Testis (tissue), 3 donors: ENCODE measurements around the gene FAM221B. TPM values are rescaled to one million over a fixed set of nuclear protein-coding genes. Genes with fewer than 3 reads are reported as not detected.

Experiments used
- DNase-seq: peaks from one replicate; pipeline ENCODE4 v3.0.0-alpha.2; 2019
- H3K27ac ChIP-seq, 2 donors: fragments of 200-600 bp; sonication (generic); one replicate each; pipeline ENCODE4 v1.5.1; 2019
- H3K27me3 ChIP-seq: fragments of 200-600 bp; sonication (generic); one replicate; pipeline ENCODE4 v1.5.1; 2019
- H3K36me3 ChIP-seq: fragments of 200-600 bp; sonication (generic); one replicate; pipeline ENCODE4 v1.5.1; 2017; ENCODE audit warnings: low read depth; ENCODE audit errors: missing control alignments
- H3K4me1 ChIP-seq: fragments of 200-600 bp; sonication (generic); one replicate; pipeline ENCODE4 v1.5.1; 2019
- H3K4me3 ChIP-seq, 2 donors: fragments of 200-600 bp; sonication (generic); one replicate each; pipeline ENCODE4 v1.5.1; 2017 to 2019
- H3K9me3 ChIP-seq: fragments of 200-600 bp; sonication (generic); one replicate; pipeline ENCODE4 v1.5.1; 2017
- POLR2A ChIP-seq: fragments of 450-650 bp; IDR thresholded peaks from one replicate; pipeline ENCODE4 v1.6.1; 2017; ENCODE audit warnings: antibody characterized with exemption, mild to moderate bottlenecking, moderate library complexity
- WGBS, 2 donors: methylation state at CpG; one replicate each; pipeline ENCODE4 v1.1.5; 2018; 5-methylcytosine and 5-hydroxymethylcytosine counted together
- intact Hi-C: fragments of 100-400 bp; cut with DNase I; formaldehyde crosslinking; loops from one replicate; pipeline ENCODE4 v1.15.1; 2023; ENCODE audit warnings: low total_unique reads
- polyA plus RNA-seq: library from polyadenylated mRNA; stranded (reverse); fragments of 350-450 nt; fragmentation: Illumina TruSeq; extraction: RNeasy Lipid Tissue Mini Kit (QIAGEN cat#74804); gene quantifications from one replicate; pipeline ENCODE4 v1.2.3, GENCODE V29; 2014; ENCODE audit warnings: low read depth, low replicate concordance; ENCODE audit not compliant: insufficient read depth
- total RNA-seq, 2 donors: library from RNA; depleted of rRNA; stranded (reverse); fragments of >200 nt; gene quantifications; one replicate each; pipeline ENCODE4 v1.2.3, GENCODE V29; 2016
- TF ChIP-seq, protein P1 (sequence below), 3 experiments: fragments of 450-650 bp in 2 of 3; fragments of 200-600 bp in 1 of 3; sonication (generic) in 1 of 3; IDR thresholded peaks; one replicate each; pipeline ENCODE4 v1.5.1; 2016 to 2019; ENCODE audit warnings: antibody characterized with exemption in 3 of 3, mild to moderate bottlenecking in 2 of 3, moderate library complexity in 1 of 3

The FAM221B gene
- total and polyA plus RNA-seq, 3 donors from 2014 or later = 4.2 to 17.1 (median 7.2) TPM

DNA sequence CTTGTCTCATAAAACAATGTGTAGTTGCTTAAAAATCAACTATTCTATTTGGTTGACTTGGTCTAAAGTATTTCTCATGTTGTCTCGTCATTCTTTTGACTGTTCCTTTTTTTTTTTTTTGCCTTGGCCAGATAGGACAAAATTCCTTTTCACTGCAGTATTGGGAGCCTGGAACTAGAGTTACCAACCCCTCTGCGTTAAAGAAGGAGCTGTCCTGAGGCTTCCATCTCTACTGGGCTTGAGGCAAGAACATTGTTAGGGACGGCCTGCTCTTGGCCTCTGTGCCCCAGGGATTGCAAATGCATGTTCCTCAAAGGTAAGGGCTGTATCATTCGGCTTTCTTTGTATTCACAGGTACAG is 38.5 kb downstream of the FAM221B start:
- TF ChIP-seq POLR2A = no peak
- TF ChIP-seq, protein P1, sequence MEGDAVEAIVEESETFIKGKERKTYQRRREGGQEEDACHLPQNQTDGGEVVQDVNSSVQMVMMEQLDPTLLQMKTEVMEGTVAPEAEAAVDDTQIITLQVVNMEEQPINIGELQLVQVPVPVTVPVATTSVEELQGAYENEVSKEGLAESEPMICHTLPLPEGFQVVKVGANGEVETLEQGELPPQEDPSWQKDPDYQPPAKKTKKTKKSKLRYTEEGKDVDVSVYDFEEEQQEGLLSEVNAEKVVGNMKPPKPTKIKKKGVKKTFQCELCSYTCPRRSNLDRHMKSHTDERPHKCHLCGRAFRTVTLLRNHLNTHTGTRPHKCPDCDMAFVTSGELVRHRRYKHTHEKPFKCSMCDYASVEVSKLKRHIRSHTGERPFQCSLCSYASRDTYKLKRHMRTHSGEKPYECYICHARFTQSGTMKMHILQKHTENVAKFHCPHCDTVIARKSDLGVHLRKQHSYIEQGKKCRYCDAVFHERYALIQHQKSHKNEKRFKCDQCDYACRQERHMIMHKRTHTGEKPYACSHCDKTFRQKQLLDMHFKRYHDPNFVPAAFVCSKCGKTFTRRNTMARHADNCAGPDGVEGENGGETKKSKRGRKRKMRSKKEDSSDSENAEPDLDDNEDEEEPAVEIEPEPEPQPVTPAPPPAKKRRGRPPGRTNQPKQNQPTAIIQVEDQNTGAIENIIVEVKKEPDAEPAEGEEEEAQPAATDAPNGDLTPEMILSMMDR (IDR thresholded peaks at IDR 0.05) = no peak
- Histone ChIP-seq H3K27ac (no peak overlapping the region), H3K4me1 (peaks cover 26% of the 10 kb centered on the region), H3K4me3 (no peak overlapping the region), H3K36me3 (no peaks in the 10 kb centered on the region), H3K9me3 (no peaks in the 10 kb centered on the region), H3K27me3 (no peaks in the 10 kb centered on the region)
- intact Hi-C loops = no loop called here
- 10 to 15% methylated on average over 4 of the region's 4 CpGs for WGBS, 2 donors
- no peak for DNase-seq

DNA sequence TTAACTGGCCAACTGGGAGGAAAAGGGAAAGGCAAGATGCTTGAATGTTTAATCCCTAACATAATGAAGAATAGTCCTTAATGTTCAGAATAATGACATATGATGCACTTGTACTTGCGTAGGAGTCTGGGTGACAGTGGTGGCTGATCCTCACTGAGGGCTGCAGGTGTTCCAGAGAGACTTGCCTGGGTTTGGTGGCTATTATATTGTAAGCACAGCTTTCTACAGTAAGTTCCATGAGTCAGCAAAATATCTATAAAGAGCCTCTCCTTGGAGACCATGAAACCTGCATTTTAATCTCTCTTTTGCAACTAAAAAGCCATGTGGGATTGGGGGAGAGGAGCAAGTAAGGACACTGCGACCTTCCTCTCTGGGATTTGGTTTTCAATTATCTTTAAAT is 39.0 kb downstream of the FAM221B start:
- H3K4me1 ChIP-seq = peaks cover 26% of the 10 kb centered on the region
- DNase-seq = no peak
- no peaks in the 10 kb centered on the region for H3K27me3 ChIP-seq
- TF ChIP-seq, protein P1 (IDR thresholded peaks at IDR 0.05) = no peak
- no peak for TF ChIP-seq POLR2A
- intact Hi-C loops = no loop called here
- no peak overlapping the region for H3K27ac ChIP-seq
- WGBS, 2 donors = 56 to 67% methylated on average over 2 of the region's 2 CpGs
- H3K9me3 ChIP-seq = no peaks in the 10 kb centered on the region
- H3K36me3 ChIP-seq = no peaks in the 10 kb centered on the region
- H3K4me3 ChIP-seq = no peak overlapping the region

DNA sequence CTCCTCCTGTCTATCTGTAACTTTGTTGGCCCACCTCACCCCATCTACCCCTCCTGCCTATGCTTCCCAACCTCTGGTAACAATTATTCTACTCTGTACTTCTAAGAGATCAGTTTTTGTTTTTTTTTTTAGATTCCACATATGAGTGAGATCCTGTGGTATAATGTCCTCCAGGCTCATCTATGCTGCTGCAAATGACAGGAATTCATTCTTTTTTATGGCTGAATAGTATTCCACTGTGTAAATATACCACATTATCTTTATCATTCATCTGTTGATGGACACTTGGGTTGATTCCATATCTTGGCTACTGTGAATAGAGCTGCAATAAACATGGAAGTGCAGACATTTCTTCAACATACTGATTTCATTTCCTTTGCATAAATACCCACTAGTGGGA is 45.1 kb downstream of the FAM221B start:
- Histone ChIP-seq H3K27me3 (no peaks in the 10 kb centered on the region), H3K36me3 (no peaks in the 10 kb centered on the region), H3K4me3 (no peak overlapping the region), H3K27ac (no peak overlapping the region), H3K9me3 (no peaks in the 10 kb centered on the region), H3K4me1 (no peaks in the 10 kb centered on the region)
- no peak for DNase-seq
- intact Hi-C loops = no loop called here
- TF ChIP-seq, protein P1 (IDR thresholded peaks at IDR 0.05) = no peak
- TF ChIP-seq POLR2A = no peak

DNA sequence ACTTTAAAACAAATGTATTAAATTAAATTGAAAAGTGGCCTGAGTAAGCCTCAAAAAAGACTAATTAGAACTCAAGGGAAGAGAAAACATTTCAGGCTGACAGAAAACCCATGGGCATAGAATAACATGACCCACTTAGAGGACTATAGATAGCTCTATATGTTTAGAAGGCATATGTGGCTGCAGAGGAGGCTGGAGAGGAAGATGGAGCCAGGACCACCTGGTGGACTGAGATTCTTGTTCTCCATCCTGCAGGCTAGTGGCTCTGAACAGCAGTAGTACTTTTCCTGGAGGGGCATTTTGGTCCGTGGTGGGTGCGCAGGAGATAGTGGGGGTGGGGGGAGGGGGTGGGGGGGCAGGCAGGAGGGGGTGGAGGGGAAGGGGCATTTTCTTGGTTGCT is 47.5 kb downstream of the FAM221B start:
- Histone ChIP-seq H3K4me3 (no peak overlapping the region), H3K27me3 (no peaks in the 10 kb centered on the region), H3K4me1 (no peaks in the 10 kb centered on the region), H3K27ac (no peak overlapping the region), H3K36me3 (no peaks in the 10 kb centered on the region), H3K9me3 (no peaks in the 10 kb centered on the region)
- 67 to 80% methylated on average over 2 of the region's 2 CpGs for WGBS, 2 donors
- TF ChIP-seq, protein P1 (IDR thresholded peaks at IDR 0.05) = no peak
- no peak for TF ChIP-seq POLR2A
- intact Hi-C loops = no loop called here
- no peak for DNase-seq

DNA sequence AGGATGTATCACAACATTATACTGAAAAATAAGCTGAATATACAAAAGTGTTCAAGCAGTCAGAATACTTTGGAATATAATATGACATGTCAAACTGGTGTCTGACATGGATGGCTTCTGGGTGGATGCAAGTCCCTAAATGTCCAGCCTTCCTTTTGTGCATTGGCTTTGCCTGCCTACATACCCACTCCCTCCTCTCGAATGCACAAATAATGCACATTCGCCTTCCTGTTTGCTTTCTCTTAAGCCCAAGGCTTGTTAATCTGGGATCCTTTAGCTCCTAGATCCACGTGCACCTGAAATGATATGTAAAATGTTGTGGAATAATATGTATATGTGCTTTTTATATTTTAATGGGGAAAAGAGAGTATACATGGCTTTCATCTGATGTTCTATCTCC is 50.0 kb downstream of the FAM221B start:
- H3K4me1 ChIP-seq = peaks cover 8% of the 10 kb centered on the region
- intact Hi-C loops = no loop called here
- DNase-seq = no peak
- no peaks in the 10 kb centered on the region for H3K27me3 ChIP-seq
- no peaks in the 10 kb centered on the region for H3K9me3 ChIP-seq
- no peaks in the 10 kb centered on the region for H3K36me3 ChIP-seq
- TF ChIP-seq POLR2A = no peak
- TF ChIP-seq, protein P1 (IDR thresholded peaks at IDR 0.05) = no peak
- no peak overlapping the region for H3K4me3 ChIP-seq
- H3K27ac ChIP-seq = no peak overlapping the region
- WGBS, 2 donors = 93 to 95% methylated on average over 3 of the region's 3 CpGs
